GM23338 (cell line): Measurements from ENCODE around the gene AIM2. TPM values are rescaled to one million over a fixed set of nuclear protein-coding genes. Genes with fewer than 3 reads are reported as not detected.

Experiments used
- ATAC-seq: fragments of 200-7000 bp; cut with Tn5 transposase; 3 replicates; pipeline ENCODE4 v1.9.1; 2020
- DNase-seq: peaks from one replicate; pipeline ENCODE4 v3.0.0-alpha.2; 2015; ENCODE audit warnings: low spot score
- H2AFZ ChIP-seq: fragments of 200-600 bp; sonication (generic); 2 replicates; pipeline ENCODE4 v1.8.0; 2016; ENCODE audit warnings: antibody characterized with exemption, mild to moderate bottlenecking, moderate library complexity
- H3F3A ChIP-seq: fragments of 200-600 bp; sonication (generic); replicated peaks from 2 replicates; pipeline ENCODE4 v1.8.0; 2017; ENCODE audit warnings: antibody characterized with exemption, mixed run types, low read depth
- H3K27ac ChIP-seq: fragments of 200-600 bp; sonication (generic); 2 replicates; pipeline ENCODE4 v1.6.1; 2016; ENCODE audit warnings: low read depth
- H3K27me3 ChIP-seq: fragments of 200-600 bp; sonication (generic); 2 replicates; pipeline ENCODE4 v1.8.0; 2016; ENCODE audit warnings: mild to moderate bottlenecking, mixed run types, moderate library complexity; ENCODE audit not compliant: insufficient read depth
- H3K36me3 ChIP-seq: fragments of 200-600 bp; sonication (generic); 2 replicates; pipeline ENCODE4 v1.8.0; 2016; ENCODE audit warnings: mild to moderate bottlenecking; ENCODE audit not compliant: insufficient read depth
- H3K4me1 ChIP-seq: fragments of 200-600 bp; sonication (generic); 2 replicates; pipeline ENCODE4 v1.8.0; 2016; ENCODE audit warnings: mild to moderate bottlenecking, moderate library complexity; ENCODE audit not compliant: insufficient read depth
- H3K4me2 ChIP-seq: fragments of 200-600 bp; sonication (generic); 2 replicates; pipeline ENCODE4 v1.7.1; 2017; ENCODE audit warnings: mixed run types
- H3K4me3 ChIP-seq: fragments of 200-600 bp; sonication (generic); 2 replicates; pipeline ENCODE4 v1.6.1; 2016; ENCODE audit warnings: mixed run types
- H3K79me2 ChIP-seq: fragments of 200-600 bp; sonication (generic); replicated peaks from 2 replicates; pipeline ENCODE4 v1.8.0; 2017; ENCODE audit warnings: mild to moderate bottlenecking; ENCODE audit not compliant: insufficient read depth
- H3K9me2 ChIP-seq: fragments of 200-600 bp; sonication (generic); 2 replicates; pipeline ENCODE4 v1.8.0; 2017; ENCODE audit not compliant: insufficient read depth
- H4K20me1 ChIP-seq: fragments of 200-600 bp; sonication (generic); replicated peaks from 2 replicates; pipeline ENCODE4 v1.8.0; 2017; ENCODE audit warnings: mild to moderate bottlenecking; ENCODE audit not compliant: insufficient read depth
- H3K27ac Mint-ChIP-seq: 2 replicates; pipeline ENCODE4 v1.8.0; 2020; ENCODE audit warnings: inconsistent platforms, mild to moderate bottlenecking, moderate library complexity, mixed read lengths
- H3K27me3 Mint-ChIP-seq: 3 replicates; pipeline ENCODE4 v1.8.0; 2022; ENCODE audit warnings: low read depth, mild to moderate bottlenecking, moderate library complexity, mixed read lengths, inconsistent platforms; ENCODE audit not compliant: insufficient read depth, poor library complexity
- H3K36me3 Mint-ChIP-seq: 3 replicates; pipeline ENCODE4 v1.8.0; 2021; ENCODE audit warnings: low read depth, mild to moderate bottlenecking, inconsistent platforms, moderate library complexity, mixed read lengths
- H3K4me1 Mint-ChIP-seq: 3 replicates; pipeline ENCODE4 v1.8.0; 2020; ENCODE audit warnings: mild to moderate bottlenecking, inconsistent platforms, mixed read lengths
- H3K4me3 Mint-ChIP-seq: 3 replicates; pipeline ENCODE4 v1.8.0; 2021; ENCODE audit warnings: moderate library complexity, mild to moderate bottlenecking, inconsistent platforms, mixed read lengths
- H3K9me3 Mint-ChIP-seq: 3 replicates; pipeline ENCODE4 v1.8.0; 2020; ENCODE audit warnings: moderate library complexity, mild to moderate bottlenecking, inconsistent platforms, mixed read lengths
- CREB1 ChIP-seq: fragments of 250-450 bp; sonication (Bioruptor Pico); IDR thresholded peaks from 2 replicates; pipeline ENCODE4 v1.5.0; 2020; ENCODE audit warnings: low read depth, mild to moderate bottlenecking, moderate library complexity
- CTCF ChIP-seq, 2 experiments: fragments of 200-600 bp in 1 of 2; sonication (generic) in 1 of 2; conservative IDR thresholded peaks; 2 replicates each; pipeline versions ENCODE4 v1.5.1 to v1.6.1; 2016 to 2017; ENCODE audit warnings: antibody characterized with exemption in 2 of 2, low read depth in 2 of 2, mild to moderate bottlenecking in 2 of 2, moderate library complexity in 1 of 2
- ETS1 ChIP-seq: IDR thresholded peaks from 2 replicates; pipeline ENCODE4 v1.6.1; 2016; ENCODE audit warnings: antibody characterized with exemption
- EZH2 ChIP-seq: fragments of 200-600 bp; sonication (generic); IDR thresholded peaks from one replicate; pipeline ENCODE4 v1.8.0; 2017; ENCODE audit warnings: antibody characterized with exemption, mild to moderate bottlenecking, low read depth; ENCODE audit not compliant: unreplicated experiment
- EZH2phosphoT487 ChIP-seq: fragments of 200-600 bp; sonication (generic); IDR thresholded peaks from one replicate; pipeline ENCODE4 v1.8.1; 2018; ENCODE audit warnings: antibody characterized with exemption; ENCODE audit not compliant: unreplicated experiment
- JUNB ChIP-seq: IDR thresholded peaks from one replicate; pipeline ENCODE4 v1.6.1; 2016; ENCODE audit warnings: antibody characterized with exemption; ENCODE audit not compliant: unreplicated experiment
- NANOG ChIP-seq: IDR thresholded peaks from 2 replicates; pipeline ENCODE4 v1.6.1; 2016; ENCODE audit warnings: antibody characterized with exemption, borderline replicate concordance
- POLR2AphosphoS5 ChIP-seq: IDR thresholded peaks from 2 replicates; pipeline ENCODE4 v1.6.1; 2016; ENCODE audit warnings: antibody characterized with exemption, low read depth
- REST ChIP-seq: IDR thresholded peaks from one replicate; pipeline ENCODE4 v1.6.1; 2018; ENCODE audit warnings: antibody characterized with exemption; ENCODE audit not compliant: unreplicated experiment
- STAT1 ChIP-seq: IDR thresholded peaks from one replicate; pipeline ENCODE4 v1.6.1; 2016; ENCODE audit warnings: antibody characterized with exemption; ENCODE audit not compliant: unreplicated experiment
- ZNF114 ChIP-seq: fragments of 250-450 bp; sonication (Bioruptor Pico); IDR thresholded peaks from 2 replicates; pipeline ENCODE4 v1.5.0; 2020; ENCODE audit warnings: mild to moderate bottlenecking, moderate library complexity
- ZNF331 ChIP-seq: fragments of 250-450 bp; sonication (Bioruptor Pico); IDR thresholded peaks from 2 replicates; pipeline ENCODE4 v1.5.0; 2020; ENCODE audit warnings: low read depth, mild to moderate bottlenecking, moderate library complexity
- ZNF462 ChIP-seq: fragments of 250-450 bp; sonication (Bioruptor Pico); IDR thresholded peaks from 2 replicates; pipeline ENCODE4 v1.5.0; 2020; ENCODE audit warnings: mild to moderate bottlenecking, moderate library complexity
- polyA plus RNA-seq: library from polyadenylated mRNA; unstranded; fragments of >200 nt; fragmentation: Nextera tagmentation; extraction: Ambion mirVana; gene quantifications from 2 replicates; pipeline ENCODE4 v1.2.1, GENCODE V29; 2016
- total RNA-seq: library from RNA; depleted of rRNA; stranded (reverse); fragments of >200 nt; shearing (Covaris generic); gene quantifications from 2 replicates; pipeline ENCODE4 v1.2.3, GENCODE V29; 2014

The AIM2 gene
- total and polyA plus RNA-seq, 2 experiments from 2014 or later: 1.5 to 2.5 TPM

- no peaks in the 10 kb centered on the region for H3K4me1 ChIP-seq
- TF ChIP-seq EZH2phosphoT487 (no peak), ZNF331 (no peak), JUNB (no peak), REST (no peak), STAT1 (no peak), NANOG (no peak), CTCF (conservative IDR thresholded peaks at IDR 0.05; ENCODE audit: low read depth in 2 of 2) (no peak), ETS1 (no peak), CREB1 (CRISPR knock-in tag) (no peak), POLR2AphosphoS5 (no peak), EZH2 (no peak), ZNF462 (CRISPR knock-in tag) (no peak), ZNF114 (CRISPR knock-in tag) (no peak)
- no peaks in the 10 kb centered on the region for H3K79me2 ChIP-seq
- no peak overlapping the region for H3K27ac ChIP-seq
- H3K9me2 ChIP-seq: no peaks in the 10 kb centered on the region
- no peak overlapping the region for H3K4me3 Mint-ChIP-seq
- no peaks in the 10 kb centered on the region for H3K36me3 Mint-ChIP-seq
- no peaks in the 10 kb centered on the region for H3K36me3 ChIP-seq
- DNase-seq (no peak), ATAC-seq (no peak)
- no peaks in the 10 kb centered on the region for H3K9me3 Mint-ChIP-seq
- H3K27me3 ChIP-seq: no peaks in the 10 kb centered on the region
- H3K27me3 Mint-ChIP-seq: no peaks in the 10 kb centered on the region
- H3K27ac Mint-ChIP-seq: no peak overlapping the region
- no peak overlapping the region for H3K4me3 ChIP-seq
- H2AFZ ChIP-seq: no peak overlapping the region
- no peak overlapping the region for H3K4me2 ChIP-seq
- no peaks in the 10 kb centered on the region for H4K20me1 ChIP-seq
- H3K4me1 Mint-ChIP-seq: no peaks in the 10 kb centered on the region
- no peaks in the 10 kb centered on the region for H3F3A ChIP-seq
Observed at GRCh38 chr1:159040206-159040605, 36.4 kb downstream of the AIM2 start.
